Large intestine (tissue), 3 donors: ENCODE measurements around the gene CRYBG1. TPM values are rescaled to one million over a fixed set of nuclear protein-coding genes. Genes with fewer than 3 reads are reported as not detected.

ENCODE experiments used
- DNase-seq, 2 donors: peaks; one replicate each; pipeline versions ENCODE4 v3.0.0 to v3.0.0-alpha.2; 2013
- H3K27ac ChIP-seq: one replicate; pipeline ENCODE4 v1.5.1; 2013; ENCODE audit warnings: low read length
- H3K27me3 ChIP-seq: 2 replicates; pipeline ENCODE4 v1.6.1; 2013; ENCODE audit warnings: low read length; ENCODE audit not compliant: control insufficient read depth, insufficient read depth
- H3K36me3 ChIP-seq: 2 replicates; pipeline ENCODE4 v1.6.1; 2013; ENCODE audit warnings: low read length; ENCODE audit not compliant: control insufficient read depth, insufficient read depth
- H3K4me1 ChIP-seq: one replicate; pipeline ENCODE4 v1.6.1; 2013; ENCODE audit warnings: low read length; ENCODE audit not compliant: control insufficient read depth, insufficient read depth
- H3K4me3 ChIP-seq: one replicate; pipeline ENCODE4 v1.5.1; 2013; ENCODE audit warnings: low read length
- H3K9me3 ChIP-seq: one replicate; pipeline ENCODE4 v1.6.1; 2013; ENCODE audit warnings: mild to moderate bottlenecking, low read depth, low read length, moderate library complexity; ENCODE audit not compliant: control insufficient read depth
- WGBS: methylation state at CpG from one replicate; pipeline ENCODE4 v1.1.5; 2013; ENCODE audit warnings: low lambda C conversion rate; ENCODE audit not compliant: insufficient coverage; 5-methylcytosine and 5-hydroxymethylcytosine counted together
- polyA plus RNA-seq: library from polyadenylated mRNA; unstranded; fragments of 120-200 nt; gene quantifications from one replicate; pipeline ENCODE4 v1.2.1, GENCODE V29; 2013

Gene CRYBG1
- polyA plus RNA-seq, 1 donor: 26.5 TPM

DNA sequence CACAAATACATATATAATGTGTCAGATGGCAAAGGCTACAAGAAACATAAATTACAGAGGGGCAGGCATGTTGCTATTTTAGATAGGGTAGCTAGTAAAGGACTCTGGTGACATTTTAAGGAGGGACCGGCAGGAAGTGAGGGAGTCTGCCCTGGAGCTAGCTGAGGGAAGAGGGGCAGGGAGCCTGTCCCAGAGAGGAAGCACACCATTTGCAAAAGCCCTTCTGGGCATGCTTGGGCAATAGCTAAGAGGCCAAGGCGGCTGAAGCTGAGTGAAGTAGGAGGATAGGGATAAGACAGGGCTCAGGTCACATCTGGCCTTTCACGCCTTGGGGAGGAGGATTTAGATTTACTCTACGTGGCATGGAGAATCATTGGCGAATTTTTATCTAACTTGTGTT lies 172.5 kb downstream of the CRYBG1 start:
- Histone ChIP-seq H3K4me1 (no peaks in the 10 kb centered on the region), H3K36me3 (peaks cover 18% of the 10 kb centered on the region), H3K27me3 (no peaks in the 10 kb centered on the region), H3K4me3 (no peak overlapping the region), H3K27ac (no peak overlapping the region), H3K9me3 (no peaks in the 10 kb centered on the region)
- no CpG with 5 or more reads among the region's 5 CpGs for WGBS
- no peak for DNase-seq

DNA sequence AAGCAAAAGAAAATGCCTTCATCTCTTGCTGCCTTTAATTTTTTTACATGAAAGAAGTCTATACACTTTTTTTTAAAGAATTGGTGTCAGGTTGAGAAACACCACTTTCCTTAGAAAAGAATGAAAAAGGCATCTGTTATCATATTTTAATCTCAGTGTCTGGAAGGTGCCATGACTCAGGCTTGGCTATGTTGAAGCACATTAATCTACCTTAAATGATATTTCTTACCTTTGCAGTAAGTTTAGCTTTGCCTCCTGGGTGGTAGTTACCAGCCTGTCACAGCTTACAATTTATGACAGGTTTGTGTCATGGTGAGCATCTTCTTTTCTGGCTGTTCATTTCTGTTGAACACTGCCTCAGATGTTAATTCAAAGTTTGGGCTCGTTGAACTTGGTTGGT lies 173.5 kb downstream of the CRYBG1 start:
- Histone ChIP-seq H3K36me3 (peaks cover 22% of the 10 kb centered on the region), H3K27me3 (no peaks in the 10 kb centered on the region), H3K9me3 (no peaks in the 10 kb centered on the region), H3K4me3 (no peak overlapping the region), H3K4me1 (no peaks in the 10 kb centered on the region), H3K27ac (no peak overlapping the region)
- 60% methylated on average over 1 of the region's 1 CpG for WGBS
- no peak for DNase-seq

DNA sequence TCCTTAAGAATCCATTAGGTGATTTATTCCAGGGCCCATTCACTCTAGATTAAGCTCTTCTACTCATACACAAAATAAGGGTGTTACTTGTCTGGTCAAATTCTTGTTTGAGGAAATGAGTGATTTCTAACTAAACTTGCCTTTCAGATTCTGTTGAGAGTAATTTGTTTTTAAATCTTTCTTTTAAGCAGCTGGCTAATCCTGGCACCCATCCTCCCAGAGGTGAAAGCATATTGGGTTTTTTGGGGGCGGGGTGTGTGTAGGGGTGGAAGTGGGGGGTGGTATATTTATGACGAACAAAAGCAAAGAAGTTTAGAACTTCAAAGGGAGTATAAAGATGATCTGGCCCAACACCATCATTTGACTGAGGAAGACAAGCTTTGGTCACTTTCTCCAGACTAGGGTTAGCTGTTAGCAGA lies 174.1 kb downstream of the CRYBG1 start:
- DNase-seq: no peak
- WGBS: no CpG with 5 or more reads among the region's 2 CpGs
- peaks cover 22% of the 10 kb centered on the region for H3K36me3 ChIP-seq

DNA sequence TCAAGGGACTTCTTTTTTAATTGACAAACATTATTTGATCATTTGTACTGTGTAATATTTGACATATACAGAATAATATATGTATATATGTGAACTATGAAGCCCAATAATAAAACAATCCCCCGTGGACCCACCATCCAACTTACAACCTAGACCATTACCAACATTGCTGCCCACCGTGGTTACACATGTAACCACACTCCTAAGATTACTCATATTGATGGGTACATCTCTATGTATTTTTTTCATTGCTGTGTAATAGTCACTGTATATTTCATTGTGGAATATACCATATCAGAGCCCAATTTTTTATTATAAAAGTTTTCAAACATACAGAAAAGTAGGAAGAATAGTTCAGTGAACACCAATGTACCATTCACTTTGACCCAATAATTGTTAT lies 174.5 kb downstream of the CRYBG1 start:
- Histone ChIP-seq H3K4me3 (no peak overlapping the region), H3K27me3 (no peaks in the 10 kb centered on the region), H3K27ac (no peak overlapping the region), H3K9me3 (no peaks in the 10 kb centered on the region), H3K36me3 (peaks cover 22% of the 10 kb centered on the region), H3K4me1 (no peaks in the 10 kb centered on the region)
- DNase-seq: no peak
- WGBS: no CpG with 5 or more reads among the region's 2 CpGs

More for the DNA sequence above, 174.1 kb downstream of the CRYBG1 start:
- Histone ChIP-seq H3K9me3 (no peaks in the 10 kb centered on the region), H3K4me3 (no peak overlapping the region), H3K4me1 (no peaks in the 10 kb centered on the region), H3K27me3 (no peaks in the 10 kb centered on the region), H3K27ac (no peak overlapping the region)

DNA sequence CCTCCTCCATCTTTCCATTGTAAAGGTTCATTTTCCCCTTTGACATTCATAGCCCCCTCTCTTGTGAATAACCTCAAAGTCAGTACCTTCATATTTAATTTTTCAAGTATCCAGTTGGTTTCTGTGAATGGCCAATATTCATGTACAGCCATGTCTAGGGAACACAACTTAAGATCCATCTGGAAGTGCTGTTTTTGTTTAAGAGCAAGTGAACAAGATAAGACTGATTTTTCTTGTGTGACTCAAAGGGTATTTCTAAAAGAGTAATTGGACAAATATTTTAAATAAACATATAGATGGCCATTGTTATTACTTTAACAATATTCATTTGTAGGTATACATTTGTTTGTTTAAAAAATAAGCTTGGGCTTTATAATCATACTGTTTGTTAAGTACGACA lies 175.8 kb downstream of the CRYBG1 start:
- 40% methylated on average over 1 of the region's 1 CpG for WGBS
- Histone ChIP-seq H3K36me3 (peaks cover 18% of the 10 kb centered on the region), H3K9me3 (no peaks in the 10 kb centered on the region), H3K4me3 (no peak overlapping the region), H3K27ac (no peak overlapping the region), H3K27me3 (no peaks in the 10 kb centered on the region), H3K4me1 (no peaks in the 10 kb centered on the region)
- DNase-seq: peak in 1 of 2 donors; percentile 6

DNA sequence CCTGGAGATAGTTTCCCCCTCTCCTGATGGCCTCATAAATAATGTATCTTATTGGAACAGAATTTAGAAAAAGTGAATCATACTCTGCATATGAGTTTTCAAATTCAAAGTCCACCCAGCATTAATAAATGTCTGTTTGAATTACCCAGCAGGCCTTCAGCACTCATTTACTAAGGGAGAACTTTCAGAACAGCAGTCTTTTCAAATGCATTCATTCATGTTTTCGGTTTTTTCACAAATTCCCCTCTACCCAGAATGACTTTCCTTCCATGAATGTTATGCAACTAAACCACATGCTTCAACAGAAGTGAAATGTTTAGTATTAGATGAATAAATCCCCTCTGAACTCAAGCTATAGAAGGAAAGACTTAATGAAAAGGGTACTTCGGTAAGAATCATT lies 176.3 kb downstream of the CRYBG1 start:
- no peak for DNase-seq
- Histone ChIP-seq H3K36me3 (peaks cover 18% of the 10 kb centered on the region), H3K27ac (no peak overlapping the region), H3K4me3 (no peak overlapping the region), H3K4me1 (no peaks in the 10 kb centered on the region), H3K9me3 (no peaks in the 10 kb centered on the region), H3K27me3 (no peaks in the 10 kb centered on the region)
- 100% methylated on average over 1 of the region's 2 CpGs for WGBS

DNA sequence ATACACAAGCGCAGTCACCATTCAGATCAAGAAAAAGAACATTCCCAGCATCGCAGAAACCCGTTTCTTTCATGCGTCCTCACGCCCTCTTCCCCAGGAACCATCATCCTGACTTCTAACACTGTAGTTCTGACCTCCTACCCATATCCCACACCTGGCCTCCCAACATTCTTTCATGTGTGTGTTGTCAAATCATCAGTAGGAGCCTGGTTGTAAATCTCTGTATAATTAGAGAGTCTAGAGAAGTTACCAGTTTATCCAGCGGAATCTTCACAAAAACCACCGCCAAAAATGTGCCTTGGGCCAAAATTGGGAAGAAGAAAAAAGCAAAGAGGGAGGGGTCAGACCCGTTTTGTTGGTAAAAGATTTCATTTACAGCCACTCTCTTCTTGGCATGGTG lies 177.1 kb downstream of the CRYBG1 start:
- no peak for DNase-seq
- Histone ChIP-seq H3K4me1 (no peaks in the 10 kb centered on the region), H3K27ac (no peak overlapping the region), H3K27me3 (no peaks in the 10 kb centered on the region), H3K36me3 (peaks cover 18% of the 10 kb centered on the region), H3K4me3 (no peak overlapping the region), H3K9me3 (no peaks in the 10 kb centered on the region)
- no CpG with 5 or more reads among the region's 8 CpGs for WGBS

DNA sequence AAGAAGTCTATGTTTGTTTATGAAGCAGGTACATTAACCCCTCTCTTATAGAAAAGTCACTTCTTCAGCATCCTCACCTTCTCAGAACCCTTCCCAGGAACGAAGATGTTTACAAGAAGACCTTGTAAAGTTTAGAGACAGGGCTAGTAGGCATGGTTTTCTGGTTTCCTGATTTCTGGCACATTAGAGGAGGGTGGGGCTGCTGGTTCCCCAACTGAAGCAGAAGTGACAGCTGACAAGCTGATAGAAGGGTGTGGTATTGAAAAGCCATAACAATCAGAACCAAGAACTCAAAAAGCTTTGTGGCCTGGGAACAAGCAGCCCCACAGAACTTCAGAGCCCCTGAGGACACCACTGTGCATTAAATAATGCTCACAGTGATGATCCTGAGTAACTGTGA lies 177.6 kb downstream of the CRYBG1 start:
- H3K4me3 ChIP-seq: no peak overlapping the region
- no peaks in the 10 kb centered on the region for H3K9me3 ChIP-seq
- H3K27me3 ChIP-seq: no peaks in the 10 kb centered on the region
- no peak overlapping the region for H3K27ac ChIP-seq
- no CpG with 5 or more reads among the region's 1 CpG for WGBS
- no peak for DNase-seq
- H3K4me1 ChIP-seq: no peaks in the 10 kb centered on the region
- peaks cover 16% of the 10 kb centered on the region for H3K36me3 ChIP-seq

DNA sequence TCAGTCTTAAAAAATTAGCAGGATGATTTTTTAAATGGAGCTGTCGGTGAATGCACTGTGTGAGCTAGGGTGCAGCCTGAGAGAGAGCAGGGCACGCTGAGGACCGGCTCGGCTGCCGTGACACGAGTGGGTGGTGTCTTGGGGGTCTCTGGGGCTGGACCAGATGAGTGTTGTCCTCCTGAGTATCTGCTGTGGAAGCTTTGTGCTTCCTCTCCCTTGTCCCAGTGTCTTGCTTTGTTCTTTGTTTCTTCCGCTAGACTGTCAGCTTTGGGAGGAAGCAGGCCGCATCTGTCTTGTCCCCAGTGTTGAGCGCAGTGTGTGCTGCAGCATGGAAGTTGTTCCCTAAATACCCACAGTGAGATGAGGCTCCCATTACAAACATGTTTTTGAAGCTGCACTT lies 179.4 kb downstream of the CRYBG1 start:
- Histone ChIP-seq H3K9me3 (no peaks in the 10 kb centered on the region), H3K27ac (no peak overlapping the region), H3K36me3 (peaks cover 20% of the 10 kb centered on the region), H3K4me1 (no peaks in the 10 kb centered on the region), H3K27me3 (no peaks in the 10 kb centered on the region), H3K4me3 (no peak overlapping the region)
- 80% methylated on average over 1 of the region's 9 CpGs for WGBS
- DNase-seq: no peak

DNA sequence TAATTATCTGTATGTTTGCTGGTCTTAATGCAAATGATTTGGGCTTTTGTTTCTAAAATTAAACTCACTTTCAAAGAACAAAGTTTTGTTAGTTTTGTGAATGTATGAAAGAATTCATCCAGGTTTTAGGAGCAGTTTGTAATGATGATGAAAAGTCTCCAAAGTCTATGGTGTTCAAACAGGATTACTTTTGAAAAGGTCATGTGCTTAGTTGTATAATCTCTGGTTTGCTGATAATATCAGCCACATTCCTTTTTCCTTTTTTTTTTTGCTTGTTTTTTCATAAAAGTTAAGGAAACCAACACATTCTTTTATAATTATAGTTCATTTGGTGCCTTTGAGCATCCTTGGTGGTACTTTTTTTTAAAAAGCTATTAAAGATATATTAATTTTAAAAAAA lies 179.9 kb downstream of the CRYBG1 start:
- Histone ChIP-seq H3K4me3 (no peak overlapping the region), H3K9me3 (no peaks in the 10 kb centered on the region), H3K27ac (no peak overlapping the region), H3K36me3 (peaks cover 20% of the 10 kb centered on the region), H3K27me3 (no peaks in the 10 kb centered on the region), H3K4me1 (no peaks in the 10 kb centered on the region)
- DNase-seq: no peak

DNA sequence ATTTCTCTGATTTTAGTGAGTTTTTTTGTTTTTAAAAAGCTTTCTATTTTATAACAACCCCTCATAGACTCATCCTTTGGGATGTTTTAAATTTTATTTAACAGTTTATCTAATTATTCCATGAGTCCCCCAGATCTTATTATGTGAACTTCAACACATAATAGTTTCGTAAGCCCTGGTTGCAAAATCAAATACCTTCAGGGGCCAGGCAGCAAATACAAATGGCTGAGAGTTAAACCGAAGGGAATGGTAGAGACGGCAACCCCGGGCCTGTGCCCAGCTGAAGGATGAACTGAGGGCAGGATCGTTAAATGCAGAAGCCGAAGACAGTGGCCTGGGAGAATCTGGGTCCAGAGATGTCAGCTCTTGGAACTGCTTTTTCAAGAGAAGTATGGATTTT lies 180.4 kb downstream of the CRYBG1 start:
- H3K4me3 ChIP-seq: no peak overlapping the region
- no peaks in the 10 kb centered on the region for H3K27me3 ChIP-seq
- peaks cover 20% of the 10 kb centered on the region for H3K36me3 ChIP-seq
- no peak for DNase-seq
- WGBS: 100% methylated on average over 1 of the region's 6 CpGs
- no peaks in the 10 kb centered on the region for H3K4me1 ChIP-seq
- H3K9me3 ChIP-seq: no peaks in the 10 kb centered on the region
- no peak overlapping the region for H3K27ac ChIP-seq
